ENCODE results near the gene PHYKPL. TPM values are rescaled to one million over a fixed set of nuclear protein-coding genes. Genes with fewer than 3 reads are reported as not detected.

Gene PHYKPL
- total RNA-seq, 1 experiment from 2014 or later: 43.2 TPM

DNA sequence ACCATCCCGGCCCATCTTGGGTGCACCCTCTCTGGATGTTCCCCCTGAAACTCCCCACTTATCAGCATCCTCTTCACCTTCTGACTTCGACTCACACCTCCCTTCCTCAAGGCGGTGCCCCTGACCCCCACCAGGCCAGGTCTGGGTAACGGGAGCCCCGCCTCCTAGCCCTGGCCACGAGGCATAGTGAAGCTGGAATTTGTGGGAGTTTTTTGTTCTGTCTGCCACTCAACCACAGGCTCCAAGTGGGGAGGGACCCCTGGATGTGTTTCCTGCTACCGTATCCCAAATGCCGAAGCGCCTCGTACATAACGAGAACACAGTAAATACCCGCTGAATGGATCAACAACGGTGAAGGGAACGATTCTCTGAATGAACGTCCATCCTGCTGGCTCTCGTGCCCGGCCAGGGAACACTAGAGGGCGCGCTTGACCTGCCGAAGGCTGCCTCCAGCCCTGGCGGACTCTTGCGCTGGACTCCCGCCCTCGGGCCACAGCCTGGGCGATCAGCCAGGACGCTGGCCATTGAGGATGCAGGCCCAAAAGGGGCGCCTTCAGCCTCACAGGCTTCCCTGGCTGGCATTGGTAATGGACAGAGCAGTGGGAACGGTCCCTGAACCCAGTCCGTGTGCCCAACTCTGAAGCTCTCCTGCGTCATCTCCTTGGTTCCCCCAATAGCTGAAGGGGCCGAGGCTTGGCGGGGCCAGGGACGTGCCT is 47.3 kb upstream of the PHYKPL start:
- TF ChIP-seq, protein P1, sequence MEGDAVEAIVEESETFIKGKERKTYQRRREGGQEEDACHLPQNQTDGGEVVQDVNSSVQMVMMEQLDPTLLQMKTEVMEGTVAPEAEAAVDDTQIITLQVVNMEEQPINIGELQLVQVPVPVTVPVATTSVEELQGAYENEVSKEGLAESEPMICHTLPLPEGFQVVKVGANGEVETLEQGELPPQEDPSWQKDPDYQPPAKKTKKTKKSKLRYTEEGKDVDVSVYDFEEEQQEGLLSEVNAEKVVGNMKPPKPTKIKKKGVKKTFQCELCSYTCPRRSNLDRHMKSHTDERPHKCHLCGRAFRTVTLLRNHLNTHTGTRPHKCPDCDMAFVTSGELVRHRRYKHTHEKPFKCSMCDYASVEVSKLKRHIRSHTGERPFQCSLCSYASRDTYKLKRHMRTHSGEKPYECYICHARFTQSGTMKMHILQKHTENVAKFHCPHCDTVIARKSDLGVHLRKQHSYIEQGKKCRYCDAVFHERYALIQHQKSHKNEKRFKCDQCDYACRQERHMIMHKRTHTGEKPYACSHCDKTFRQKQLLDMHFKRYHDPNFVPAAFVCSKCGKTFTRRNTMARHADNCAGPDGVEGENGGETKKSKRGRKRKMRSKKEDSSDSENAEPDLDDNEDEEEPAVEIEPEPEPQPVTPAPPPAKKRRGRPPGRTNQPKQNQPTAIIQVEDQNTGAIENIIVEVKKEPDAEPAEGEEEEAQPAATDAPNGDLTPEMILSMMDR (IDR thresholded peaks at IDR 0.05): peak; percentile 95
- TF ChIP-seq REST (IDR thresholded peaks at IDR 0.05; ENCODE audit: insufficient read depth in 1 of 2, low read depth in 2 of 2, low read length in 1 of 2) (0 out of 4 replicates have a peak, but pooled peaks of 1 of the 2 experiments have one; percentile 37), SIN3A (IDR thresholded peaks at IDR 0.05; ENCODE audit: borderline replicate concordance, insufficient read depth, low read depth, low read length) (no peak)
- intact Hi-C loops (cut with micrococcal nuclease; ENCODE audit: unreplicated experiment) (loop anchor here (2.0 to 10.0 kb wide), 3 partner anchors 175 to 312 kb away; partner anchors contain the start of gene COL23A1), in situ Hi-C loops (cut with HindIII; ENCODE audit: low pct_unique_long_range_greater_than_20kb, low sequenced_read_pairs) (no loop called here)
- Histone ChIP-seq H3K4me3 (ENCODE audit: low read depth in 2 of 2, low read length in 2 of 2) (no peak overlapping the region), H3K27ac (ENCODE audit: low read length) (no peak overlapping the region), H3K27me3 (ENCODE audit: control insufficient read depth, insufficient read depth, low read length) (peaks cover 4% of the 10 kb centered on the region), H3K9me3 (ENCODE audit: control insufficient read depth, insufficient read depth, low read depth, low read length) (no peaks in the 10 kb centered on the region; the same call in 1 of the 2 replicates), H3K36me3 (ENCODE audit: control insufficient read depth, insufficient read depth, low read length) (no peaks in the 10 kb centered on the region), H3K4me1 (ENCODE audit: control insufficient read depth, insufficient read depth, low read length) (peaks cover 8% of the 10 kb centered on the region)
- ChIA-PET CTCF (interaction anchor here (0.5 to 1.0 kb wide), 4 partner anchors 309 to 619 kb away, joined by 3 to 5 read pairs (median 3); partner anchors contain the start of gene COL23A1), POLR2A (no interaction called here)
- no TSS peak for BruUV-seq (replicated peaks)
- DNase-seq (ENCODE audit: low read depth, low spot score) (peak; percentile 41), ATAC-seq (peak; percentile 94)

- Histone ChIP-seq H3K36me3 (ENCODE audit: control insufficient read depth, insufficient read depth, low read length) (no peaks in the 10 kb centered on the region), H3K27me3 (ENCODE audit: control insufficient read depth, insufficient read depth, low read length) (peaks cover 4% of the 10 kb centered on the region), H3K4me3 (ENCODE audit: low read depth in 2 of 2, low read length in 2 of 2) (no peak overlapping the region), H3K9me3 (ENCODE audit: control insufficient read depth, insufficient read depth, low read depth, low read length) (no peaks in the 10 kb centered on the region; the same call in 1 of the 2 replicates), H3K27ac (ENCODE audit: low read length) (no peak overlapping the region), H3K4me1 (ENCODE audit: control insufficient read depth, insufficient read depth, low read length) (peaks cover 8% of the 10 kb centered on the region)
- DNase-seq (ENCODE audit: low read depth, low spot score): no peak
- ChIA-PET CTCF (no interaction called here), POLR2A (no interaction called here)
- in situ Hi-C loops (cut with HindIII; ENCODE audit: low pct_unique_long_range_greater_than_20kb, low sequenced_read_pairs) (no loop called here), intact Hi-C loops (cut with micrococcal nuclease; ENCODE audit: unreplicated experiment) (no loop called here)
- BruUV-seq (replicated peaks): no TSS peak
- no peak for ATAC-seq
- TF ChIP-seq, protein P1 (IDR thresholded peaks at IDR 0.05): no peak
- TF ChIP-seq SIN3A (IDR thresholded peaks at IDR 0.05; ENCODE audit: borderline replicate concordance, insufficient read depth, low read depth, low read length) (no peak), POLR2AphosphoS5 (IDR thresholded peaks at IDR 0.05; ENCODE audit: low read depth, low read length) (no peak), TCF7L2 (IDR thresholded peaks at IDR 0.05; ENCODE audit: low read depth, low read length) (no peak), REST (IDR thresholded peaks at IDR 0.05; ENCODE audit: insufficient read depth in 1 of 2, low read depth in 2 of 2, low read length in 1 of 2) (no peak)
These were observed 46.6 kb upstream of the PHYKPL start for GRCh38 chr5:178279026-178279722.
